Ovary (tissue), 3 donors: Measurements from ENCODE around the gene RASA4B.
"Not testable (repeated sequence)": the region's sequence is repeated elsewhere in the genome, so short reads cannot be mapped to it uniquely, and the experiment has no call there.

Experiments
- CTCF ChIP-seq, 3 donors: fragments of 450-650 bp in 2 of 3; fragments of 200-600 bp in 1 of 3; IDR thresholded peaks; one replicate each; pipeline versions ENCODE4 v1.5.1 to v1.8.0; 2016 to 2022; ENCODE audit warnings: antibody characterized with exemption in 3 of 3, mild to moderate bottlenecking in 1 of 3
- POLR2A ChIP-seq: fragments of 450-650 bp; IDR thresholded peaks from one replicate; pipeline ENCODE4 v1.6.1; 2017; ENCODE audit warnings: antibody characterized with exemption, mild to moderate bottlenecking, moderate library complexity
- donor health status: DM: no; HTN: no; CAD: no.

GRCh38 chr7:102544372-102544771 lies 26.8 kb upstream of the RASA4B start:
- not testable (repeated sequence) for TF ChIP-seq CTCF (IDR thresholded peaks at IDR 0.05); POLR2A
